ENCODE data around the gene IL11.

IL11 gene

GRCh38 chr19:55391191-55391670, 21.0 kb upstream of the IL11 start:
- DNase-seq (ENCODE audit: low spot score) = no peak

DNA sequence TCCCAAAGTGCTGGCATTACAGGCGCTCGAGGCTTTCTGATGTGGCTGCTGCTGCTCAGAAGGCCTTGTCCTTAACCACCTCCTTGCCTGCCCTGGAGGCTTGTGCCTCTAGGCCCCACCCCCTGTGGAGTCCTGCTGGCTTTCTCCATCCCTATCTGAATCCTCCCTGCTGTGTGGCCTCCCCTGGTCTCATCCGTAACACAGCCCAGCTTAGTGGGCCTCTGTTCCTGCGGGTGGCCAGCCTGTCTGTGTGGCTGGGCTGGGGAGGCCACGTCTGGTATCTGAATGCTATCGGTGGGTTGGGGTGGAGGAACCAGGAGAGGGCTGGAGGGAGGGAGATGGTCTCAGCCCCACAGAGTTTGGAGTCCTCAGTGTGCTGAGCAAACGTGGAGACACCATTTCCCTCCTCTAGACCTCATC, 20.2 kb upstream of the IL11 start:
- no peak for DNase-seq (ENCODE audit: low spot score)

DNA sequence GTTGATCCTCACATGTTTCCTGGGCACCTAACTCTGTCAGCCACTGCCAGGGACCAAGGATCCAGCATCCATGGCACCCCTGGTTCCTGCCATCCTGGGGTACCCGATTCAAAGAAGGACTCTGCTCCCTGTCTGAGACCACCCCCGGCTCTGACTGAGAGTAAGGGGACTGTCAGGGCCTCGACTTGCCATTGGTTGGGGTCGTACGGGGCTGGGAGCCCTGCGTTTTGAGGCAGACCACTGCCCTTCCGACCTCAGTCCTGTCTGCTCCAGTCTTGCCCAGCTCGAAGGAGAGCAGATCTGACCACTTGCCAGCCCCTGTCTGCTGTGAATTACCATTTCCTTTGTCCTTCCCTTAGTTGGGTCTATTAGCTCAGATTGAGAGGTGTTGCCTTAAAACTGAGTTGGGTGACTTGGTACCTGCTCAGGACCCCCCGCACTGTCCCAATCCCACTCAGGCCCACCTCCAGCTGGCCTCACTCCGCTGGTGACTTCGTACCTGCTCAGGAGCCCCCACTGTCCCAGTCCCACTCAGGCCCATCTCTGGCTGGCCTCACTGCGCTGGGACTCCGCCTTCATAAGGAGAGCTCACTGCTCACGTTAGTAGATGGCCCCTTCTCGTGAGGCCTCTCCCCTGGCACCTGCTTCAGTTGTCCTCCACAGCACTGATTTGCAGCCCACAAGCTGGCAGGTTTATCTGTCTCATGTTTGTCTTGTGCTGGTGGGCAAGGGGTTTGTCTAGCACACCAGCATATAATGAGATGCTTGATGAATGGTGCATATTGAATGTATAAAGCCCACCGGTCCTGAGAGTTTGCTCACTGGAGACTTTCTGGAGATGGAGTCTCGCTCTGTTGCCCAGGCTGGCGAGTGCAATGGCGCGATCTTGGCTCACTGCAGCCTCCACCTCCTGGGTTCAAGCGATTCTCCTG, 19.4 kb upstream of the IL11 start:
- no peak for DNase-seq (ENCODE audit: low spot score)

DNA sequence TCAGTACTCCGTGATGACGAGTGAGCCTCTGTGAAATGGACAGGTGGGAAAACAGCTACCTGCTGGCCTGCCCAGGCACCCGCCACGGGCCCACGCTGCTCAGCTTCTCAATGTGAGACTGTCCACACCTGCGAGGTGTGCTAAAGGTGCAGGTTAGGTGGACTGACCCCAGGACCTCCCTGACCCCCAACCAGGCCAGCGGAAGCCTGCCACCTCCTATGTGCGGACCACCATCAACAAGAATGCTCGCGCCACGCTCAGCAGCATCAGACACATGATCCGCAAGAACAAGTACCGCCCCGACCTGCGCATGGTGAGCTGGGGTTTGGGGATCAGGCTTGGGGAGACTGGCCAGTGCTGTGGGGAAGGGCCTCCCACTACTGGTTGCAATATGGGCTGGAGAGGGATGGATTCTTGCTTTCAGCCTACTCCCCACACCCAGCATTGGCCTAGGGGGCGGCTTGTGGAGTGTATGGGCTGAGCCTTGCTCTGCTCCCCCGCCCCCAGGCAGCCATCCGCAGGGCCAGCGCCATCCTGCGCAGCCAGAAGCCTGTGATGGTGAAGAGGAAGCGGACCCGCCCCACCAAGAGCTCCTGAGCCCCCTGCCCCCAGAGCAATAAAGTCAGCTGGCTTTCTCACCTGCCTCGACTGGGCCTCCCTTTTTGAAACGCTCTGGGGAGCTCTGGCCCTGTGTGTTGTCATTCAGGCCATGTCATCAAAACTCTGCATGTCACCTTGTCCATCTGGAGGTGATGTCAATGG, 17.7 kb upstream of the IL11 start:
- no peak for DNase-seq (ENCODE audit: low spot score)

- DNase-seq (ENCODE audit: low spot score) = no peak
These were observed 16.3 kb upstream of the IL11 start for GRCh38 chr19:55386493-55386971.

DNA sequence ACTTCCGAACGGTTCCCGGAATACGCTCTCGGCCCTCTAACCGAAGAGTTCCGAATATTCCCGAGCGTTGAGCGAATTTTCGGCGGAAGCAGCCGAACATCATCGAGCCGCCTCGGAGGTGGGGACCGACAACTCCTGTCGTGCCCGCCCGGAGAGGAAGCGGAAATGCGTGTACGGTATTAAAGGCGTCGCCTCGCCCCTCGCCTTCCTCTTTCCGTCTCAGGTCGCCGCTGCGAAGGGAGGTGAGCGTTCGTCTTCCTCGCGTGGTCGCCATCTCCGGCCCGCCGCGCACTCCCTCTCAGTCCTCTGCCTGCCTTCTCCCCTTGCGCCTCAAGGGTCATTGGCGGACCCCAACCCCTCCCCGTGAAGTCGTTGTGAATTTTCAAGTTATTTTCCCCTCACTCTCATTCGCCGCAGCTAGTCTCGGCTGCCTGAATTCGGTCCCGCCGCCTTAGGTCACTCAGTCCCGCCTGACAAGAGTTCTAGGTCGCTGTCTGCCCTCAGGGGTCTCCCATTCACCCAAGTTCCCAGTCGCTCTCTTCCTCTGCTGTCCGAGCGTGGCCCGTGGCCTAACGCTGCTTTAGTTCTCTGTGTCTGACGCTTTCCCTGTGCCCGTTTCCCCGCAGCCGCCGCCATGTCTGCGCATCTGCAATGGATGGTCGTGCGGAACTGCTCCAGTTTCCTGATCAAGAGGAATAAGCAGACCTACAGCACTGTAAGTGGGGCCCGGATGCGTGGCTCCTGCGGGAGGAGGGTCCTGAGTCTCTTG, 15.6 kb upstream of the IL11 start, which contains the start of gene RPL28:
Gene RPL28, plus strand, starts transcription at position 209 of the 769 bp plus-strand sequence. Its CDS starts 426 bp downstream, at position 635.
- peak; percentile 98 for DNase-seq (ENCODE audit: low spot score)

DNA sequence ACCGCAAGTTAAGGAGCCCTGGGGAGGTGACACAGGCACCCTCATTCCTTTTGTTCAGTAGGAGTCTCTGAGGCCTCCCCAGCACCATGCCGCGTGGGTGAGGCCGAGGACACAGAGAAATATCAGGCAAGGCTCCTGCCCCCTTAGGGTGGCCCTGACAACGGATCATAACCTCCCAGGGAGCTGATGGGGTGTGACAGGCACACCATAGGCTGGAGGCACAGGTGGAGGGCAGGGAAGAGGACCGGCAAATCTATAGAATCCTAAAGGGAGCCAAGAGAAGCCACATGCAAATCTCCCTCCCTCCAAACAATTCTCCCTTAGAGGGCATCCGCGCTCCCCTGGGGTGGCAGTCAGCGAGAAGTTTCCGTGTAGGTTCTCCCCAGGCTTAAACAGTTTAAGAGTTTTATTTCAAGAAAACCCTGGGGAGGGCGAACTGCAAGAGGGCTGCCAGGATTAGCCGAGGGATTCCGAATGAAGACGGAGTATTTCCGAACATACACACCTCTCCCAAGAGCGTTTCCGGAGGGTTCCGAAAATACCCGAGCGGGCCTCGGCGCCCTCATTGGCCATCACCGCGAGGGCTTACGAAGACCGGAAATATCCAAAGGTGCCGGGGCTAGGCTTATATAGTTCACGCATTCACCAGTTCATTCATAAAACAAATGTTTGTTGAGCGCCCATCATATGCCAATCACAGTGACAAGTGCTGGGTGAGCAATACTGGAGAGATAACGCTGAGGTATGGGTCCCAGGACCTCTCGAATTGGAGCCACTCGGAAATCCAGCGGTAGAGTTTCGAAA, 14.9 kb upstream of the IL11 start:
- peak; percentile 93 for DNase-seq (ENCODE audit: low spot score)

GRCh38 chr19:55384131-55384919, 14.1 kb upstream of the IL11 start, which contains the start of gene TMEM238:
Gene TMEM238 (minus strand): TSS chr19:55384292. CDS start chr19:55384259, 33 bp downstream.
- no peak for DNase-seq (ENCODE audit: low spot score)

- peak; percentile 74 for DNase-seq (ENCODE audit: low spot score)
These were observed 13.2 kb upstream of the IL11 start for GRCh38 chr19:55383279-55384130.

DNA sequence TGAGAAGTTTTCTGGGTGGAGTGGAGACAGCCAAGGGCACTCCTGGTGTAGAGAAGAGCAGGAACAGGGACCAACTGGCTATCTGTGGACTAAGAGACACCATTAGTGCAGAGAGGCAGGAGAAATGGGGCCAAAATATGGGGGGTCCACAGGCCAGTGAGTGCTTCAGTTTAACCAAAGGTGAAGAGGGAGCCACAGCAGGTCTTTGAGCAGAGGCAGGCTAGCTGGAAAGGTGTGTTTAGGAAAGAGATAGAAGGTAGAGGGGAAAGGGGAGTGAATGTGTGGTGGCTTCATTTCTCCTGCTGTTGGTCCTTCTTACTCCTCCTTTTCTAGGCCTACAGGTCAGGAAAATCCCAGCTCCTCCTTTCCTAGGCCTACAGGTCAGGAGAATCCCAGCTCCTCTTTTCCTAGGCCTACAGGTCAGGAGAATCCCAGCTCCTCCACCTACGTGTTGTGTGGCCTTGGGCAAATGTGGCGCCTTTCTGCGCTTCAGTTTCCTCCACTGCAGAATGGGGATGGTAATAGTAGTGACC, 12.3 kb upstream of the IL11 start:
- DNase-seq (ENCODE audit: low spot score) = no peak

- DNase-seq (ENCODE audit: low spot score) = no peak
These were observed 11.8 kb upstream of the IL11 start for GRCh38 chr19:55382013-55382412.

DNA sequence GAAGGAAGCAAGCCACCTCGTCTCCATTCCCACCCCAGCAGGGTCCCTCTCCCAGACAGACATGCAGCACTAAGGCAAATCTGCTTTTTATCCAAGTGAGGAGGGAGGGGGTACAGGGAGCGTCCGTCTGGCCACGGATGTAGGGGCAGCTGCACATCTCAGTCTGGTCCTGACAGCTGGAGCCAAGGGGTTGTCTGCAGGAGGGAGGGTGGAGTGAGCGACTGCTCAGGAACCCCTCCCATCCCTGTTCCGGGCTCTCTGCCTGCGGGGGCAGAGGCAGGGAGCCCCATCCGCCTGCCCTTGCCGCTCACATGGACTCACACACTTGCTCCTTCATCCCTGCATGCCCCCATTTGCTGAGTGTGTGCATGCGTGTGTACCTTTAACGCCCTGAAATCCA, 8.9 kb upstream of the IL11 start:
- no peak for DNase-seq (ENCODE audit: low spot score)

DNA sequence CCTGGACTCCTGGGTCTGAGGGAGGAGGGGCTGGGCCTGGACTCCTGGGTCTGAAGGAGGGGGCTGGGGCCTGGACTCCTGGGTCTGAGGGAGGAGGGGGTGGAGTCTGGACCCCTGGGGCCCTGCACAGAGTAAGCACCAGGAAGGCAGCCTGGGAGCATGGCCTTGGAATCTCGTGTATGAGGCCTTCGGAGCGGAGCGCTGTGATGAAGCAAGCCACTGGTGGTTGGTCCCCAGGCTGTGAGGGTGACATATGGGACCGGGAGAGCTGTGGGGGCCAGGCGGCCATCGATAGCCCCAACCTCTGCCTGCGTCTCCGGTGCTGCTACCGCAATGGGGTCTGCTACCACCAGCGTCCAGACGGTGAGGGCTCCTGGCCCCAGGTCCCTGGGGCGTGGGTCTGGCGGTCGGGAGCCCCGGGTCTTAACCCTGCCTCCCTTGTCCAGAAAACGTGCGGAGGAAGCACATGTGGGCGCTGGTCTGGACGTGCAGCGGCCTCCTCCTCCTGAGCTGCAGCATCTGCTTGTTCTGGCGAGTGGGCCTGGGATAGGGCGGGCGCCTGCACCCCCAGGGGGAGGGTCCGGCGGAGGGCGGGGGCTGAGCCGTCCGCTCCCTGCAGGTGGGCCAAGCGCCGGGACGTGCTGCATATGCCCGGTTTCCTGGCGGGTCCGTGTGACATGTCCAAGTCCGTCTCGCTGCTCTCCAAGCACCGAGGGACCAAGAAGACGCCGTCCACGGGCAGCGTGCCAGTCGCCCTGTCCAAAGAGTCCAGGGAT, 7.3 kb upstream of the IL11 start:
- no peak for DNase-seq (ENCODE audit: low spot score)

DNA sequence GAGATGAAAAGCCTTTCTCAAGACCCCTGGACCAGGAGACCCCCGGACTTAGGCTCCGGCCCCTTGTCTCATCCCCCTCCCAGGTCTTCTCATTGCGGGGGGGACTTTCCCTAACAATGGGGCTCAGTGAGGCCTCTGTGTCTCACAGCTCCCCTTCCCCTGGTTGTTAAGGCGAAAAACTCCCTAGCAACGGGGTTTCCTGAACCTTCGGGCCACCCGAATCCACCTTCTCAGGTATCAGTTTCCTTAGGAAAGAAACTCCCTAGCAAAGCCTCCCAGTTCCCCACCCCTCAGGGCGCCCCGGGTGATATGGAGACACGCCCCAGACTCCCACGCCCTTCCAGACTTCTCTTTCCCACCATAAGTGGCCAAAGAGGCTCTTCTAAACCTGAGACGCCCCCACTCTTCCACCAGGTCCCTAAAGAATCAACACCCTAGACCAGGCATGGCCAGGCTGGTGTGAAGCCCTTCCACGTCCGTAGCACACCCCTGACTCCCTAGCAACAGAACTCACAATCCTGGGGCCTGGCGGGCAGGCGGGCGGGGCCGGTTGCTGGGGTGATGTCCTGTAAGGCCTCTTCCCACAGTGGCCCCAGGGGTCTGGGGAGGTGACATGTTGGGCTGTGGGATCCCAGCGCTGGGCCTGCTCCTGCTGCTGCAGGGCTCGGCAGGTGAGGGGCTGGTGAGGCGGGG, 6.1 kb upstream of the IL11 start, which contains the start of gene TMEM190:
Gene TMEM190, plus strand, starts transcription at position 586 of the 693 bp plus-strand sequence. Its CDS starts 28 bp downstream, at position 614.
- no peak for DNase-seq (ENCODE audit: low spot score)

DNA sequence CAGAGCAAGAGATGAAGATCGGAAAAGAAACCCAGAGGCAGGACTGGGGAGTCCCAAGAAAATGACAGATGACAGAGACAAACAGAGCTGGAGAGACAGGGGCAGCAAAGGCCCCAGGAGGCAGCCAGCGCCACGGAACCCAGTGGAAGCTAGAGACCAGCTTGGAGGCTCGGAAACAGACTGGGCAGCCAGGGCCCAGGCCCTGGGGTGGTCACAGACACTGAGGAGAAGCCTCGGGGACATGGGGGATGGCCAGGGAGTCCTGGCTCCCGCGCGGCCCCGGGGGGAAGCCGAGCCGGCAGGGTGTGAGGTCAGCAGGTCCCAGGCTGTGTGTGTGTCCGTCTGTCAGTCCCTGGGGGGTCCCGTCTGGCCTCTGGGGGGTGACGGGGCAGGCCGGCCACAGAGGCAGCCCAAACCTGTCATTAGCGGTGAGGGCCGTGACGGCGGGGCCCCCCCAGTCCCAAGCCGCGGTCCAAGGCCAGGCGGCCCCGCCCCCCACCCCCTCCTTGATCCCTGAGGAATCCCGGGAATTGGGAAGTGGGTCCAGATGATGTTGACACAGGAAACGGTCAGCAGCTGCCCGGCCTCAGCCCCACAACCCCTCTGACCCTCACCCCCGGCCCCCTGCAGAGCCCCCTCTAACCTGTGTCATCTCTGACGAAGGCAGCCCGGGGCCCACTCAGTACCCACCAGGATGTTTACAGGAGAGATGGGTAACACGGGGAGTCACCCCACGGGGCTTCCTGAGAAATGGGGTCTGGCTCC, 3.9 kb upstream of the IL11 start:
- peak; percentile 58 for DNase-seq (ENCODE audit: low spot score)

- DNase-seq (ENCODE audit: low spot score) = no peak
These were observed 3.2 kb upstream of the IL11 start for GRCh38 chr19:55373306-55373992.

Measured in AG08395 (cell line).